H1 (cell line): ENCODE results near the gene DGKH. TPM values are rescaled to one million over a fixed set of nuclear protein-coding genes. Genes with fewer than 3 reads are reported as not detected.

ENCODE experiments used
- CTBP2 ChIP-seq: IDR thresholded peaks from 2 replicates; pipeline ENCODE4 v1.7.0; 2011; ENCODE audit warnings: borderline replicate concordance, mild to moderate bottlenecking, moderate library complexity, mixed read lengths, low read length; ENCODE audit not compliant: insufficient read depth, insufficient read length
- polyA plus RNA-seq, 7 experiments: library from polyadenylated mRNA; depleted of rRNA in 3 of 7; stranded (reverse) in 5 of 7; unstranded in 2 of 7; fragments of >200 nt in 5 of 7; fragments of 200-250 nt in 2 of 7; gene quantifications; 1 replicate in 5 of 7; 2 replicates in 1 of 7; 4 replicates in 1 of 7; pipeline versions ENCODE4 v1.2.1 to v1.2.3, GENCODE V29; 2011 to 2013; ENCODE audit warnings: missing spikeins in 2 of 7, mixed read lengths in 2 of 7
- total RNA-seq: library from RNA; stranded (reverse); fragmentation: NEBNext Ultra II Directional; extraction: Animal tissue kit (Norgen Biotek cat#: 25700); gene quantifications from 2 replicates; pipeline ENCODE4 v1.2.1, GENCODE V29; 2021

The DGKH gene
- total and polyA plus RNA-seq, 2 of the 8 experiments (the other 6 are each of a cell fraction or from before 2014, with no cell fraction given): 2.1 to 7.9 TPM

DNA sequence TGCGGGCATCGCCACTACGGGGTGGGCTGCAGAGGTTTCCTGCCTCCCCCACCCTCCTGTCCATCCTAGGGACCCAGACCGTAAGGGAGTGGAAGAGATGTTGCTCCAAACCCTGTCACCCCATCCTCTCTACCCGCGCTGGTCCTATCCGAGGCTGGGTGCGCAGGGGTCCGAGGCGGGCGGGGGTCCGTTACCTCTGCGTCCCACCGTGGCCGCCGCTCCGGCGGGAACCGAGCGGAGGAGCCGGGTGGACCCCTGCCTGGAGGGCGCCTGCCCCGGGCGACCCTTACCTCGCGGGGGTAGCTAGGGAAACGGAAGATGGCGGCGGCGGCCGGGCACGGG, at the start of gene DGKH (continued):
- TF ChIP-seq CTBP2: peak; percentile 16
